ENCODE measurements around the gene CCAR1.
"Not testable (repeated sequence)": the region's sequence is repeated elsewhere in the genome, so short reads cannot be mapped to it uniquely, and the experiment has no call there.

The CCAR1 gene

DNA sequence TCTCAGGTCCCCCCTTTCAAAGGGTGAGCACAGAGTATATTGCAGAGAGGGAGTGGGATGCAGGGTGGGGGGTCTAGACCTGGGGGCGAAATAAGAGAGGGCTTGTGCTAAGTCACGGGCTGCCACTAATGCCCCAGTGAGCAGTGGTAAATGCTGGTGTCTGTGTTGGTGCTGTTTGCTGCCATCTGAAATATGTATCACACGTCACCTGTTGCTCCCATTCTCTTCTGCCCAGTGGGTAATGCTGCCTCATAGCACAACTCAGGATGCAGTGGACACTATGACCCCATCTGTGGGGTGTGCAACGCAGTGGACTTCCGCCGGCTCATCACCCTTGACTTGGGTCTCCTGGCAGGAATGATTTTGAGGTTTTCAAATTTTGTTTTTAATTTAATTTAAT lies 108.9 kb downstream of the CCAR1 start:
- no peak for DNase-seq

GRCh38 chr10:68831961-68832455 lies 111.0 kb downstream of the CCAR1 start:
- DNase-seq: no peak

- DNase-seq: no peak
Observed at GRCh38 chr10:68832601-68833000, 111.6 kb downstream of the CCAR1 start.

DNA sequence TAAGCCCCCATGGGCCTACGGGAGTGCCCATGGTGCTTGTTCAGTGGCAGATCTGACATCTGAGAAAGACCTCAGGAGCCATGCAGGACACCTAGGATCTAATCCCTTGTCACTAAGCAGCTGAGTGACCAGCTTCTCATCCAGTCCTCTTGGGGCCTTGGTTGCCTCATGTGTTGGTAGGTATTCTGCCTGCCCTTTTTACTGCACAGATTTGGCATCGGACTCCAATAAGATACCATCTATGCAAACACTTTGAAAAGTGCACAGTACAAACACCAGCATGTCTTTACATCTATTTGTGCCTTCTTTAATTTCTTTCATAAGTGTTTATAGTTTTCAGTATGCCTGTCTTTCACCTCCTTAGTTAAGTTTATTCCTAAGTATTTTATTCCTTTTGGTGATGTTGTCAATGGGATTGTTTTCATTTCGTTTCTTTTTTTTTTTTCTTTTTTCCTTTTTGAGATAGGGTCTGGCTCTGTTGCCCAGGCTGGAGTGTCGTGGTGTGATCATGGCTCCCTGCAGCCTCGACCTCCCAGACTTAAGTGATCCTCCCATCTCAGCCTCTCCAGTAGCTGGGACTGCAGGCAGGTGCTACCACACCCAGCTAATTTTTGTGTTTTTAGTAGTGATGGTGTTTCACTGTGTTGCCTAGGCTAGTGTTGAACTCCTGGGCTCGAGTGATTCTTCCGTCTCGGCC lies 116.7 kb downstream of the CCAR1 start:
- no peak for DNase-seq

GRCh38 chr10:68840650-68841049 lies 119.6 kb downstream of the CCAR1 start:
- not testable (repeated sequence) for DNase-seq

Measured in activated T-cell treated with anti-CD3 and anti-CD28 coated beads, Interleukin-2, amount 50 U/mL, for 48 hours (primary cell).